SK-N-SH (cell line): Measurements from ENCODE around the gene ATP6V1C2. TPM values are rescaled to one million over a fixed set of nuclear protein-coding genes. Genes with fewer than 3 reads are reported as not detected.

Experiments
- polyA plus RNA-seq, 3 experiments: library from polyadenylated mRNA; depleted of rRNA; stranded (reverse); fragments of >200 nt; gene quantifications; 2 replicates each; pipeline ENCODE4 v1.2.3, GENCODE V29; 2012
- small RNA-seq, 7 experiments: library from RNA; depleted of rRNA; stranded (forward); fragments of <200 nt; gene quantifications; one replicate each; pipeline ENCODE3, GENCODE V24; 2012

The ATP6V1C2 gene
- polyA plus RNA-seq, 1 of the 3 experiments (the other 2 are of a cell fraction) = 0.12 TPM

Small RNA genes lying within 50 kb of the gene (small RNA-seq; reads per million reads assigned to genes)
- 0 to 0.10 (median 0) reads per million in 7 experiments for gene RNU7-138P
- gene RNU7-176P = 0 reads per million in 7 experiments

Other genes with a start within 250 kb of the ATP6V1C2 start
- 12.0 and 14.3 TPM in 2 replicates for gene NOL10, start 31.7 kb upstream of the ATP6V1C2 start, polyA plus RNA-seq (2012; rRNA removed)
- 308 and 325 TPM in 2 replicates for gene PDIA6, start 91.2 kb downstream of the ATP6V1C2 start, polyA plus RNA-seq (2012; rRNA removed)
- gene KCNF1, start 190.3 kb downstream of the ATP6V1C2 start, polyA plus RNA-seq (2012; rRNA removed) = 0.16 and 0.23 TPM in 2 replicates